HG02884 (cell line): ENCODE data around the gene GPD1L.
"Not testable (repeated sequence)": the region's sequence is repeated elsewhere in the genome, so short reads cannot be mapped to it uniquely, and the experiment has no call there.

Source experiments
- ATAC-seq: cut with Tn5 transposase; IDR thresholded peaks from one replicate; pipeline ENCODE4 v1.9.1; 2021; ENCODE audit warnings: mild to moderate bottlenecking, moderate library complexity; ENCODE audit not compliant: unreplicated experiment

GPD1L gene

DNA sequence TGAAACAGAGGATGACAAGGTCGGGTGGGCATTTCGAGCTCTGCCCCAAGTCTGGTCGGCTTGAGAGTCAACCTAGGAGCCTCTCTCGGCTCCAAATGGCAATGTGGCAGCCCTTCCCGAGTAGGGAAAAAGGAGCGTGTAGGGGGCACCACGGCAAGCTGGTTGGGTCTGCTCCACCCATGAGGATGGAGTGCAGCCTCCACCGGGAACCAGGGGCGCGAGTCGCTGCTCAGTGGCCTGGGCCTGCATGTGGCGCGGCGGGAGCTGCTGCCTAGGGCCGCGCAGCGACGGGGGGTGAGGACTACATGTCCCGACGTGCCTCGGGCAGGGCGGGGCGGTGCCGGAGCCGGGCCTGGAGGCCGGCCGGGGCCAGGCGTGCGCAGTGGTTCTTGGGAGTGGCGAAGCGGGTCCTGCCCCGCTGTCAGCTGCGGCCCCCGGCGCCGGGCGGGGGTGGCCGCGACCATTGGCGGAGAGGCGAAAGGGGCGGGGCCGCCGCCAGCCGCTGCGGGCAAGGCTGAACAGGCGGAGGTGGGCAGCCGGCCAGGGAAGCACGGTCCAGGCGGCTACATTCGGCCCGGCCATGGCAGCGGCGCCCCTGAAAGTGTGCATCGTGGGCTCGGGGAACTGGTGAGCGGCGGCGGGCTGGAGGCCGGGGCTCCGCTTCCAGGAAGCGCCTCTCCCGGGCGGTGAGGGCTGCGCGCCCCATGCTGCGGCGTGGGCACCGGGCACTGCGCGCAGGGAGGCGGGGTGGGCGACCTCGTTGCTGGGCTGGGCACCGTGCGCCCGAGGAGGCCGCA is at the start of gene GPD1L:
TSS of gene GPD1L (plus strand) at position 489 of the 797 bp plus-strand sequence. CDS start at position 581, 92 bp downstream.
- peak; percentile 99 for ATAC-seq

DNA sequence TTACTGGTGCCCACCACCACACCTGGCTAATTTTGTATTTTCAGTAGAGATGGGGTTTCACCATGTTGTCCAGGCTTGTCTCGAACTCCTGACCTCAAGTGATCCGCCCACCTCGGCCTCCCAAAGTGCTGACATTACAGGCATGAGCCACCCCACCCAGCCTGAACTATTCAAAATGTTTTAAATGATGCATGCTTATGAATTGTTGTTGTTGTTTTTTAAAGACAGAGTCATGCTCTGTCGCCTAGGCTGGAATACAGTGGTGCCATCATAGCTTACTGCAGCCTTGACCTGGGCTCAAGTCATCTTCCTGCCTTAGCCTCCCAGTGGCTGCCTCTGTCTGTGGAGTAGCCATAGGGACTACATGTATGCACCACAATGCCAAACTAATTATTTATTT is 48.0 kb upstream of the GPD1L start:
- ATAC-seq = not testable (repeated sequence)

DNA sequence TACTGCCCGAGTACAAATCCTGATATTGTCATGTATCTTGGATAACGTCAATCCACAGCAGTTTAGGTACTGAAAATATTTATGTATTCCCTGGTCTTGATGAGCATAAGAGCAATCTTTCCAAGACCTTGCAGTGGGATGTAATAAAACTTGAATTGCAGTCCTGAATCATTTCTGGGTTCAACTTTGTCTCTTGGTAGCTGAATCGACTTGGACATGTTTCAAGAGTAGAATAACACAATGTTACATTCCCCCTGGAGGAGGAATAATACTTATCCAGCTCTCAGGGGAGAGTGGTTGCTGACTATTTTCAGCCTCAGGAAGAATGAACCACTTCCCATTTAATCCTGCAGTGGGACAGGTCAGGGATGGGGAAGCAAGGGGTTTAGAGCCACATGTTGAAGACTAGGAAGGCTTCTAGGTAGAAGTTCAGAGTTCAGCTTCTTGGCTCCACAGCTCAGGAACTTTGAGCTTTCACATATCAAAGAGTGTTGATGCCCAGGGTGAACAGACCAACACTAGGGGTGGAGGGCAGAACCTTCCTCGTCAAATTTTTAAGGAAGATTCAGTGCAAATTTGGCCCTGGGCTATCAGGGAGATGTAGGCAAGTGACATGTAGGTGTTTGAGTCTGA is 43.4 kb upstream of the GPD1L start:
- no peak for ATAC-seq

DNA sequence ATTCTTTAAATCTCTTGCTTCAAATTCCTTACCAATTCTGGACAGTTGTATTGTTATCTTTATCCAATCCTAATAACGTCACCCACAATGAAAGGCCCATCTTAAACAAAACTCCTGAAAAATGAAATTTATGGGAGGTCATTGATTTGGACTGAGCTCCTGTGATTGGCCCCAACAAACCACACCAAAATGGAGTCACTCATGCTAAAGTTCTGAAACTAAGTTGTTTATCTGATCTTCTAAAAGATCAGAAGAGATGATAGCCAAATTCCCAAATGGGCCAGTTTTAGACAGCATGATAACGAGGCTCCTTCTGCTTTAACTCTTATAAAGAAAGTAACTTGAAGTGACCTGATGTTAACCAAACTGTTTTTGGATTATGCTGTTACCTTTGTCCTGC is 39.7 kb upstream of the GPD1L start:
- ATAC-seq = no peak

DNA sequence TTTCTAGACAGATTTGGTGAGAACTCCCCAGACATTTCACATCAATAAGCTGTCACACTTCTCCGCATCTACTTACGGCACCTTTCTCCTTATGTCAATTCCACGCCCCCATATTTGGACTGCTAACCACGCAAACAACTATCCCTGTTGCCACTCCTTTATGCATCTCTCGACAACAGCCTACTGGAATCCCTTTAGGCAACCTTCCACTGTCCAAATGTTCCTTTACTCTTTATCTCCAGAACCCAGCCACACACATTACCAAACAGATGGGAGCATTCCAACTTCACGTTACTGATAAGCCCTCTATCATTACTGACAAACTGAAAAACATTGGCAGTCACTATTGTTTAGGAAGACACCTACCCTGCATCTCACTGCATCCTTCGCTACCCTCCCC is 32.2 kb upstream of the GPD1L start:
- ATAC-seq = not testable (repeated sequence)

DNA sequence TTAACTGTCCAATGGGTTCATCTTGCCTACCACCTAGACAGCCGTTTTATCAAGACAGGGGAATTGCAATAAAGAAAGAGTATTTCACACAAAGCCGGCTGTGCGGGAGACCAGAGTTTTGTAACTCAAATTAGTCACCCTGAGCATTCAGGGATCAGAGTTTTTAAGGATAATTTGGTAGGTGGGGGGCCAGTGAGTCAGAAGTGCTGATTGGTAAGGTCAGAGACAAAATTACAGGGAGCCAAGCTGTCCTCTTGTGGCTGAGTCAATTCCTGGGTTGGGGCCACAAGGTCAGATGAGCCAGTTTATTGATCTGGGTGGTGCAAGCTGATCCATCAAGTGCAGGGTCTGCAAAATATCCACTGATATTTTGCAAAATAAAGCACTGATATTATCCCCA is 29.9 kb upstream of the GPD1L start:
- ATAC-seq = no peak

DNA sequence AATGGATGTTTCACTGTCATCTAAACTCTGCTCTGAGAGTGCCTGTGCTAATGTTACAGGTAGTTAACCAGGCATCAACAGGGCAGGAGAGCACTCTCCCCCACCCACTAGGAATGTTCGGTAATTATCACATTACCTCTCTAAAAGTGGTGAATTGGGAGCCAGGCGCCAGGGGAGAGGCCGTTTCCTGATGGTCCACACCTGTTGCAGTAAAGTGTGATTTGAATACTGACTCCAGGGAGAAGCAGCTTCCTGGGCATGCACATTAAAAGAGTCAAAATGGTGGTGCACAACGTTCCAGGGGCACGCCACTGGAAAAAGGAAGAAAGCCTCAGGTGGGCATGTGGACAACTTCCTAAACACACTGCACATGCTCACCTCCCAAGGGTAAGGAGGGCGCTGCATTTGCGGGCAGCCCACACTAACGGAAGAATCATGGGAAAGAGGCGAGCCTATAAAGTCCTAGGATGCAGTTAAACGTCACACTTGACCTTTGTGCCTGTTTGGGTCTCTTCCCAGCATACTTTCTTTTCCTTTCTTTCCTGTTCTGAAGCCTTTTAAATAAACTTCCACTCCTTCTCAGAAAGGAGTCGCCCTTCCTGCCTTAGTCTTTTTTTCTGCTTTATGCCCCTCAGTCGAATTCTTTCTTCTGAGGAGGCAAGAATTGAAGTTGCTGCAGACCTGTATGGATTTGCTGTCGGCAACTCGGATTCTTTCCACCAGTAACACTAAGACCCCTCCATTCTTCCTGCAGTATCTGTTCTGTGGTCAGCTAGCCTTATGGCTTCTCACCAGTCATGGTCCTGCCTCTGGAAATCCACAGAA is 28.9 kb upstream of the GPD1L start:
- no peak for ATAC-seq

DNA sequence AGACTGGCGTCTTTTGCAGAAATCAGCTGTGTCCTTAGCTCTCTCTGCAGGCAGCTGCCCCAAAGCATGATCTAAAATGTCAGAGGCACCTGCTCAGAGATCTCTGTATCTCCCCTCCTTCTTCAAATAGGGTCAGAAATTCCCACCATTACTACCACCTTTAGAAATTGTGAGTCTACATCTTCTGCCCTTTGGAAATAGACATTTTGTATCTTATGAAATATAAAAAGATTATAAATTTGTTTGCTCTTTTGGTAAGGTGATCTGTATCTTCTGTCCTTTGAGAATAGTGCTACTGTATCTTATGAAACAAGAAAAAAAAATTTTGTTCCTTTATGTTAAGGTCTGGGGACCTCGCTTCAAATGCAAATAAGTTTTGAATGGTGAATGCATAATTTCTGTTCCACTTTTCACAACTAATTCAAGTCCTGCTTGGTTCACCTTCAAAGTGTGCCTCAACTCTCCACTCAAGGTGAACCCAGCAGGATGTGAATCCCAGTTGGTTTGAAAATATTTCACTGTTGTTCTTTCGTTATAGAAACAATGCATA is 28.3 kb upstream of the GPD1L start:
- no peak for ATAC-seq

DNA sequence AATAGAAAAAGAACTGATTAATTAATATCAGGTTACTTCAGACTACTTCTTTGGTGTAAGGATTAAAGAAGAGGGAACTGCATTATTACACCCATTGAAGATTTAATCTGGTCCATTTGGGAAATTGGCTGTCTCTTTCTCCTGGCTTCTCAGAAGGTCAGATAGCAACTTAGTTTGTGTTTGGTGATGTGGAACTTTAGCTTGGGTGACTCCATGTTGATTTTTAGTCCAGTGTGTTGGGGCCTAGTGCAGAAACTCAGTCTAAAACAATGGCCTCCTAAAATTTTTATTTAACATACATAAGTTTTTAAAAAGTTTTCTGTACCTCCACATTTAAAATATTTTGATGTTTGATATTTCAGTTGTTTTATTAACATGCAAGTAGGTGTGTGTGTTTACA is 27.6 kb upstream of the GPD1L start:
- ATAC-seq = no peak

DNA sequence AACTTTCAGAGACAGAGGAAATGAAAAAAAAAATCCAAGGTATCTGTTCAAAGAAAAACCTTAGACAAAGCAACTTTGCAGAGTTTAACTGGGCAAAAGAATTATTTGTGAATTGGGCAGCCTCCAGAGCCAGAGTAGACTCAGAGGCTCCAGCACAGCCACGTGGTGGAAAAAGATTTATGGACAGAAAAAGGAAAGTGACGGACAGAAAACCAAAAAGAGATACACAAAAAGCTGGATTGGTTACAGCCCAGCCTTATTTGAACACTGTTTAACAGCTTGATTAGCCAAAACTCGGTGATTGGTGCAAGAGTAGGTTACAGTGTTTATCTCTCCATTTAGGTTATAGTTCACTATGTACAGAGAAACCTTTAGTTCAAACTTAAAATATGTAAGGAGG is 23.7 kb upstream of the GPD1L start:
- no peak for ATAC-seq

DNA sequence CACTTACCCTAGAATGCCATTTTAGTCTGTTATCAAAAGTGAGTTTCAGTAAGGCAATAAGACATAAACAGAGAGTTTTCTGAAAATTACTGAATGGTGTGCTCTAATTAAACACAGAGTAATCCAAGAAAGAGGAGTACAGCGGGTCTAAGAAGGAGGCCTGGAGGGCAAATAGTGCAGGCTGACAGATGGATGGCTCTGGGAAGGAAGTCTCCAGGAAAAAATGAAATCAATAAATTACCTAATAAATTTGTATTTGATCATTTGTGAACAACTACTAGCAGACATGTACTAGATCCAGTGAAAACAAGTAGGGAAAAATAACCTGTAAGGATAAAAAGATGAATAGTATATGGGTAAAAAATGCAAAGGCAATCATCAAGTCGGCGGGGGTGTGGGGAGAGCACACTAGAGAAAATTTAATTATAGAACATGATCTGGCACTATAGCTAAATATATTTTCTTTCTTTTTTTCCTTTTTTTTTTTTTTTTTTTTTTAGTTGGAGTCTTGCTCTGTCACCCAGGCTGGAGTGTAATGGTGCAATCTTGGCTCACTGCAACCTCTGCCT is 22.6 kb upstream of the GPD1L start:
- no peak for ATAC-seq

DNA sequence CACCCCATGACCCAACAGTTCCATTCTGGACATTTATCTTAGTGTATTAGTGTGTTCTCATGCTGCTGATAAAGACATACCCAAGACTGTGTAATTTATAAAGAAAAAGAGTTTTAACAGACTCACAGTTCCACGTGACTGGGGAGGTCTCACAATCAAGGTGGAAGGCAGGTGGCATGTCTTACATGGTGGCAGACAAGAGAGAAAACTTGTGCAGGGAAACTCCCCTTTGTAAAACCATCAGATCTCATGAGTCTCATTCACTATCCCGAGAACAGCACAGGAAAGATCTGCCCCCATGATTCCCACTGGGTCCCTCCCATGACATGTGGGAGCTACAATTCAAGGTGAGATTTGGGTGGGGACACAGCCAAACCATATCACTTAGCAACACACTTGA is 21.6 kb upstream of the GPD1L start:
- no peak for ATAC-seq

DNA sequence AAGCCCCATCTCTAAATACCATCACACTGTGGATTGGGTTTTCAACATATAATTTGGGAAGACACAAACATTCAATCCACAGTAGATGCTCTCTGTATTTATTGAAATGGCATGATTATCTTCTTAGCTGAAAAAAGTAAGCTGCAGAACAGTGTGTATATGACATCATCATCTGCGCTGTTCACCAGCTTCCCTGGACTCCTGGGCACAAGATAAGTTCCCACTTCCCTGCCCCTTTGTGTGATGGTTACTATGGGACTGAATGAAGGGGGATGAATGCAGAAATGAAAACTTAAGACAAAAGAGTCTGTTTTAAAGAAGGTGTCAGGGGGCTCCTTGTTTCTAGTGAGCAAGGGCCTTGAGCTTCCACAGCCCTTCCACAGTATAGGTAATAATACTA is 20.0 kb upstream of the GPD1L start:
- ATAC-seq = no peak

DNA sequence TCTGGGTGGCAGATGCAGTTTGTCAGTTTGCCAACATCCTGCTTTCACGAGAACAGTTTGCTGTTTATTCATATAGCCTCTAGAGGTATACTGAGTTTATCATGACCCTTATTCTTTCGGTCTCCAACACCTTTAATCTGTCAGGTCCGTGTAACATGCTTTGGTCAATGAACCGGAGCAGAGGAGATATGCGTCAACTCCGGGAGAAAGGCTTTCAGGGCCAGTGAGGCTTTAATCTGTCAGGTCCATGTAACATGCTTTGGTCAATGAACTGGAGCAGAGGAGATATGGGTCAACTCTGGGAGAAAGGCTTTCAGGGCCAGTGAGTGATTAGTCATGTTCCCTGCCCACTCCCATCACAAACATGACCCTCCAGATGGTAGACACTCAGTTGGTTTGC is 16.9 kb upstream of the GPD1L start:
- no peak for ATAC-seq

DNA sequence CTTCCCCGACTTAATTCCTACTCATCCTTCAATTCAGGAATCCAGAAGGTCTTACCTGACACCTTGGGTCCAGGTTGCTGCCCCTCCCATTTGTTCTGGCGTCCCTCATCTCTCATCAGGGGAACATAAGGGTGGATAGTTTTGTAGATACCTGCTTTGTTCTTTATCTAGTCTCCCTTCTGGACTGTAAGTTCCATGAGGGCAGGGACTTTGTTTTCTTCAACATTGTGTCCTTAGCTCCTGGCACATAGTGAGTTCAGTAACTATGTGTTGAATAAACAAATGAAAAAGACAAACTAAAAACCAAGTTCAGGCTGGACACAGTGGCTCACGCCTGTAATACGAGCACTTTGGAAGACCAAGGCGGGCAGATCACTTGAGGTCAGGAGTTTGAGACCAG is 13.2 kb upstream of the GPD1L start:
- ATAC-seq = no peak

DNA sequence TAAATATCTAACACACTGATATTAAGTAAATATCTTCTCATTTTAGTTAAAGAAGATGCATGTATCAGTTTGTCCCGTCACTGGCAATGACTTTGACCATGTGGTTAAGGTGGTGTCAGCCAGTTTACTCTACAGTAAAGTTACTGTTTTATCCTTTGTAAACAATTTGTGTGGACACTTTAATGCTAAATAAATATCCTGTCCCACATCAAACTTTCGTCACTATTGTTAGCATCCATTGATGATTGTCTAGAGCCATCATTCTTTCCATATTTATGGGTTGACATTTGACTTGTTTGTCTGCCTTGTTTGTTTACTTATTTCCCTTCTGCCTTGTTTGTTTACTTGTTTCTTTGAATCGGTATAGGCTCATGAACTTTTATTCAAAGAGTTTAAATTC is 11.0 kb upstream of the GPD1L start:
- ATAC-seq = no peak

DNA sequence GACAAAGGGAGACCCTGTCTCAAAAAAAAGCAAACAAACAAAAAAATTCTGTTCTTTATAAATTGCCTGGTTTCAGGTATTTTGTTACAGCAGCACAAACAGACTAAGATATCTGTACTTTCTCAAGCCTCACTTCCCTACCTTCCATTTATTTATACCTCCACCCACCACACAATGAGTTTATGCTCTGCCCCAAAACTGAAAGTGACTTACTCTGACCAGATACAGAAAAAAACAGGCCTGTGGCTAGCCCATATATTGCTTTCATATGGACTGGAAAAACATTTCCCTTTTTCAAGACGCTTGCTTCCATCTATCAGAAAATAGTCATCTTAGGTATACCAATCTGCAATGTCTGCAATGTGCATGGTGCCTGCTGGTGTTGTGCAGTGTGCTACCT is 8.7 kb upstream of the GPD1L start:
- peak; percentile 81 for ATAC-seq

DNA sequence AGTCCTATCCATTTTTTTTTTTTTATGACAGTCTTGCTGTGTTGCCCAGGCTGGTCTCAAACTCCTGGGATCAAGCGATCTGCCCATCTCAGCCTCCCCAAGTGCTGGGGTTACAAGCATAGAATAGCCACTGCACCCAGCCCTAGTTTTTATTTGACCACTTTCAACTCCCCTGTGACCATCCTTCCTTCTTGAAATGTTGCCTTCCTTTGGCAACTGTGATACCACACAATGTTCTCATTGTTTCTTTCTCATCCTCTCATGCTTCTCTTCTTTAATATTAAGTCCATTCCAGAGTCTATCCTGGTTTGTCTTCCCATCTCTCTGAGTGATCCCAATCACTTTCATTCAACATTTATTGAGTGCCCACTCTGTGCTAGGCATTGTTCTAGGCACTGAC is 7.9 kb upstream of the GPD1L start:
- no peak for ATAC-seq

DNA sequence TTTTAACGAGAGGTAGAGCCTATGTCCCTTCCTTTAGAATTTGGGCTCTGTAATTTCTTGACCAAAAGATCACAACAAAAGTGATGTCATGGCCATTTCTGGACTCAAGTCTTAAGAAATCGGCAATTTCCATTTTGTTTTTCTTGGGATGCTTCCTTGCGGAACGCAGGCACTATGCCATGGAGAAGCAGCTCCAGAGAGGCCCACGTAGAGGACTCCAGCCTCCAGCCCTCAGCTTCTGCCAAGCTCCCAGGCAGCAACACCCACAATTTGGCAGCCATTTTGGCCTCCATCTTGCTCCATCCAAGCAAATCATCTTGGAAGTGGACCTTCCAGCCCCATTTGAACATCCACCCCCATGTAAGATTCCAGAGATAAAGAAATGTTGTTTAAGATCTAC is 6.0 kb upstream of the GPD1L start:
- ATAC-seq = no peak

DNA sequence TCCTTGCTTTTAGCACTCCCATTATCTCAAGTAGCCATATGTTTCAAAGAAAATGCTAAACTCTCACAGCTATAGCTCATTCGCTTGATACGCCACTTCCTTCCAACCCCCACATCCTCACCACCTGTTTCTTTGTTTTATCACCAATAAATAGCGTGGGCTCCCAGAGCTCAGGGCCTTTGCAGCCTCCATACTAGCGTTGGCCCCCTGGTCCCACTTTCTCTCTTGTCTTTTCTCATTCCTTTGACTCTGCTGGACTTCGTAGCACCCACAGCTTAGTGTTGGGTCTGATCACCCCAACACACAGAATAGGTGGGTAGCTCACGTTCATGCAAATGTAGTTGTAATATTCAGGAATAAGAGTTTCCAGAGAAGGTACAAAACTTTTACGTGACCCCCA is 4.1 kb upstream of the GPD1L start:
- ATAC-seq = no peak

DNA sequence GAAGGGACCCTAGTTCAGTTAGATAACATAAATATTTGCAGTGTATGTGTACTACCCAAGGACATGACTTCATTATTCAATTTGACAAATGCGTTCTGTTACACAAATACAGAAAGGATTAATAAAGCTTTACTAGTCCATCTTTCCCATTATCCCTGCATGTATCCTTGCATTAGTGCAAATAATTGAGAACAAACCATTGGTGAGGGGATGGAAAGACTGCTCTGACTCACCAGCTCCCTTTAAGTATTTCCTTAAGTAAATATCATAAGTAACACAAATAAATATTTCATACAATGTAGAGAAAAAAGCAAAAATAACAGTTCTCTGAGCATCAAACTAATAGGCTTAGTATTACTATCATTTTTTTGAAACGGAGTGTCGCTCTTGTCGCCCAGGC is 1.9 kb upstream of the GPD1L start:
- ATAC-seq = no peak
